Right cardiac atrium (tissue), 5 donors: ENCODE results near the gene NEK9. TPM values are rescaled to one million over a fixed set of nuclear protein-coding genes. Genes with fewer than 3 reads are reported as not detected.
"Not testable (repeated sequence)": the region's sequence is repeated elsewhere in the genome, so short reads cannot be mapped to it uniquely, and the experiment has no call there.

Source experiments
- ATAC-seq, 2 donors: fragments of 200-7000 bp; cut with Tn5 transposase; one replicate each; pipeline versions ENCODE4 v1.8.0 to v1.9.1; 2020; ENCODE audit warnings: moderate library complexity in 2 of 2, mild to moderate bottlenecking in 1 of 2
- DNase-seq, 3 donors: peaks; one replicate each; pipeline ENCODE4 v3.0.0-alpha.2; 2020
- H3K27ac ChIP-seq: one replicate; pipeline ENCODE4 v1.5.1; 2013; ENCODE audit warnings: mild to moderate bottlenecking, low read length, control low read depth, moderate library complexity
- H3K27me3 ChIP-seq: one replicate; pipeline ENCODE4 v1.6.1; 2013; ENCODE audit not compliant: control insufficient read depth, insufficient read depth
- H3K4me1 ChIP-seq: one replicate; pipeline ENCODE4 v1.6.1; 2013; ENCODE audit warnings: low read length; ENCODE audit not compliant: control insufficient read depth, insufficient read depth
- H3K4me3 ChIP-seq: one replicate; pipeline ENCODE4 v1.5.1; 2013; ENCODE audit warnings: low read length, control low read depth
- H3K9me3 ChIP-seq: one replicate; pipeline ENCODE4 v1.6.1; 2013; ENCODE audit warnings: low read length; ENCODE audit not compliant: control insufficient read depth
- WGBS: extraction: QIAGEN DNeasy Blood & Tissue Kit; methylation state at CpG from one replicate; pipeline ENCODE4 v1.1.7; 2013; 5-methylcytosine and 5-hydroxymethylcytosine counted together
- intact Hi-C, 4 donors: fragments of 100-400 bp; cut with DNase I; formaldehyde crosslinking; loops; one replicate each; pipeline versions ENCODE4 v1.11.0 to v1.14.0; 2022 to 2023
- polyA plus RNA-seq: library from polyadenylated mRNA; stranded (reverse); fragments of 200-250 nt; gene quantifications from one replicate; pipeline ENCODE4 v1.2.3, GENCODE V29; 2013
- total RNA-seq, 4 donors: library from RNA; stranded (reverse); fragmentation: NEBNext Ultra II Directional; extraction: Animal tissue kit (Norgen Biotek cat#: 25700); gene quantifications; one replicate each; pipeline ENCODE4 v1.2.1, GENCODE V29; 2021
- donor health status: healthy with polysubstance abuse.
- donor health status: DM: no; HTN: yes; CAD: no.
- donor health status: DM: no; HTN: no; CAD: no.
- donor health status: DM: no; HTN: yes; CAD: no; lungs with severe emphysema.
- donor health status: DM: yes; HTN: yes; CAD: no.

The NEK9 gene
- total and polyA plus RNA-seq, 5 donors, result 48.5 to 129 (median 122) TPM

GRCh38 chr14:75128596-75128990 is 1.7 kb upstream of the NEK9 start:
- H3K4me1 ChIP-seq, result peaks cover 2% of the 10 kb centered on the region
- H3K27me3 ChIP-seq, result no peaks in the 10 kb centered on the region
- H3K4me3 ChIP-seq, result no peak overlapping the region
- intact Hi-C loops, result loop anchor here in 1 of 4 donors (10.0 kb wide), 1 partner anchor 356 kb away; no protein-coding TSS in a partner anchor
- DNase-seq, result no peak
- no peak for ATAC-seq
- WGBS, result 91% methylated on average over 5 of the region's 5 CpGs
- H3K9me3 ChIP-seq, result no peaks in the 10 kb centered on the region
- no peak overlapping the region for H3K27ac ChIP-seq

- intact Hi-C loops, result loop anchor here in 1 of 4 donors (10.0 kb wide), 1 partner anchor 357 kb away; no protein-coding TSS in a partner anchor
- no peak for ATAC-seq
- Histone ChIP-seq H3K4me1 (peaks cover 2% of the 10 kb centered on the region), H3K4me3 (peak overlapping the region; percentile 59), H3K9me3 (no peaks in the 10 kb centered on the region), H3K27ac (no peak overlapping the region), H3K27me3 (no peaks in the 10 kb centered on the region)
- 70% methylated on average over 10 of the region's 10 CpGs for WGBS
- no peak for DNase-seq
Measured at GRCh38 chr14:75127903-75128595, 1.2 kb upstream of the NEK9 start.

- H3K27me3 ChIP-seq, H3K9me3 ChIP-seq, H3K4me1 ChIP-seq, ATAC-seq: not testable (repeated sequence)
- H3K27ac ChIP-seq, result peak overlapping the region; percentile 89
- DNase-seq, result peak in 1 of 3 donors; percentile 43
- H3K4me3 ChIP-seq, result peak overlapping the region; percentile 59
- intact Hi-C loops, result loop anchor here in 1 of 4 donors (10.0 kb wide), 1 partner anchor 357 kb away; no protein-coding TSS in a partner anchor
- 27% methylated on average over 16 of the region's 16 CpGs for WGBS
Measured at GRCh38 chr14:75127474-75127820, 599 bp upstream of the NEK9 start.

DNA sequence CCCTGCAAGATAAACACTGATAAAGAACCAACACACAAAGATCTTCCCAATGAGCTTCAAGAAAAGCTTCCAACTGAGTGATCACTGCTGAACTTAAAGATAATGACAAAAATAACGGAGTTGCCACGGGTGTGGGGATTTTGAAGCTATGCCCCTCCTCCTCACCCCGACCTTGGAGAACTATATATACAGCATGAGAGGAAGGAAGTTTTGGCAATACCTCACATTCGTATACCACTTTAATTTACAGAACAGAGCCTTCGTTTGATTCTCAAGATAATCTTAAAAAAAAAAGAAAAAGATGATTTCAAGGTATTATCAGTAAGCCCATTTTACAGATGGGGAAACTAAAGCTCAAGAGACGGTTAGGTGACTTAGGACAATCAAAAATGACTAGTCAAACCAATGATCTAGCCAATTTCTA is 715 bp downstream of the NEK9 start:
- no peaks in the 10 kb centered on the region for H3K9me3 ChIP-seq
- WGBS, result 2% methylated on average over 6 of the region's 6 CpGs
- peak overlapping the region; percentile 59 for H3K4me3 ChIP-seq
- ATAC-seq (no peak), DNase-seq (no peak)
- H3K27ac ChIP-seq, result peak overlapping the region; percentile 89
- no peaks in the 10 kb centered on the region for H3K27me3 ChIP-seq
- H3K4me1 ChIP-seq, result peaks cover 2% of the 10 kb centered on the region
- intact Hi-C loops, result loop anchor here in 1 of 4 donors (10.0 kb wide), 1 partner anchor 359 kb away; no protein-coding TSS in a partner anchor

DNA sequence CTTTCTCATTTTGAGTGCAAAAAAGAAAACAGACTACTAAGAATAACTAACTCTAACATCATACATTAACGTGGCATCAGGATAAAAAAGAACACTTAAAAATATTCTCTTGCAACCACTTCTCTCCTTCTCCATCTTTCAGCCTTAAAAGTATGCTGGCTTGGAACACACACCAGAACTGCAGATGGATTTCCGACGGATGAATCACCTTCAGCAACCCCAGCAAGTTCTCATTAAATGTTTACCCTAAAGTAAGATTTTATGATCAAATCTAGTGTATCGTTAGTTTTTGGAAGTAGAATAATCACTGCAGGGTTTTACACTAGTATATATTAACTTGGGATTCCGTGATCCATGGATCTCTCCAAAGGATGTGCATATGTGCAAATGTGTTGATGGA is 1.2 kb downstream of the NEK9 start:
- Histone ChIP-seq H3K4me1 (peaks cover 2% of the 10 kb centered on the region), H3K27ac (no peak overlapping the region), H3K9me3 (no peaks in the 10 kb centered on the region), H3K27me3 (no peaks in the 10 kb centered on the region), H3K4me3 (peak overlapping the region; percentile 59)
- ATAC-seq (no peak), DNase-seq (no peak)
- 60% methylated on average over 5 of the region's 5 CpGs for WGBS
- intact Hi-C loops, result loop anchor here in 1 of 4 donors (10.0 kb wide), 1 partner anchor 359 kb away; no protein-coding TSS in a partner anchor

DNA sequence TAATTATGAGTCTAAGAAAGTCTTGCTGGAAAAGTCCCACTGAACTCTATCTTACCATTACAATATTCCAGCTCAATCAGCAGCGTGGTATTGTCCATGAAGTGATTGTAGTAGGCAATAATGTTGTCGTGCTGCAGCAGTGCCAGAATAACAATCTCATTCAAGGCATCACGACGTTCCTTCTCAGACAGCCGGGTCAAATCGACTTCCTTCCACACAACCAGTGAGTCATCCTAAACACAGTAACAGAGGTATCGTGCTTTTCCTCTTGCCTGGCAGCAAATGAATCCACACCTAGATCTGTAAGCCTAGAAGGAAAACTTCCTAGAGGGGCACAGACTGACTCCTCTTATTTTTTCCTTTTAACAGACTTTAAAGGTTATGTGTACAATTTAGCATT is 2.9 kb downstream of the NEK9 start:
- H3K9me3 ChIP-seq, result no peaks in the 10 kb centered on the region
- DNase-seq (peak in 1 of 3 donors; percentile 21), ATAC-seq (peak in 1 of 2 donors; percentile 72)
- H3K4me3 ChIP-seq, result no peak overlapping the region
- peaks cover 2% of the 10 kb centered on the region for H3K4me1 ChIP-seq
- intact Hi-C loops, result loop anchor here in 1 of 4 donors (10.0 kb wide), 1 partner anchor 361 kb away; no protein-coding TSS in a partner anchor
- no peak overlapping the region for H3K27ac ChIP-seq
- 27% methylated on average over 7 of the region's 7 CpGs for WGBS
- H3K27me3 ChIP-seq, result no peaks in the 10 kb centered on the region

GRCh38 chr14:75121552-75121951 is 5.3 kb downstream of the NEK9 start:
- Histone ChIP-seq H3K27ac (no peak overlapping the region), H3K9me3 (no peaks in the 10 kb centered on the region), H3K4me1 (no peaks in the 10 kb centered on the region), H3K4me3 (no peak overlapping the region), H3K27me3 (no peaks in the 10 kb centered on the region)
- 89% methylated on average over 7 of the region's 7 CpGs for WGBS
- DNase-seq (no peak), ATAC-seq (no peak)
- intact Hi-C loops, result loop anchor here in 1 of 4 donors (10.0 kb wide), 1 partner anchor 363 kb away; no protein-coding TSS in a partner anchor

- 64% methylated on average over 3 of the region's 3 CpGs for WGBS
- intact Hi-C loops, result loop anchor here in 1 of 4 donors (10.0 kb wide), 1 partner anchor 364 kb away; no protein-coding TSS in a partner anchor
- Histone ChIP-seq H3K27me3 (no peaks in the 10 kb centered on the region), H3K9me3 (no peaks in the 10 kb centered on the region), H3K27ac (no peak overlapping the region), H3K4me3 (no peak overlapping the region), H3K4me1 (no peaks in the 10 kb centered on the region)
- no peak for ATAC-seq
- no peak for DNase-seq
Measured at GRCh38 chr14:75120541-75121291, 6.1 kb downstream of the NEK9 start.

DNA sequence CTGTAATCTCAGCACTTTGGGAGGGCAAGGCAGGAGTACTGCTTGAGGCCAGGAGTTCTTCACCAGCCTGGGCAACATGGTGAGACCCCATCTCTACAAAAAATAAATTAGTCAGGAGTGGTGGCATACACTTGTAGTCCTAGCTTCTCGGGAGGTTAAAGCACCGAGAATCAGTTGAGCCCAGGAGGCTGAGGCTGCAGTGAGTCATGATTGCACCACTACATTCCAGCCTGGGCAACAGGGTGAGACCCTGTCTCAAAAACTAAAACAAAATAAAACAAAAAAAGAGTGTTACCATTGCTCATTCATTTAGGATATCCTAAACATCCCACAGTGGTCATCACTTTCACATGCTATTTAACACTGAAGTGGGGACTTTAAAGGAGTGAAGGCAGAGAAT is 7.8 kb downstream of the NEK9 start:
- WGBS, result 95% methylated on average over 2 of the region's 2 CpGs
- no peaks in the 10 kb centered on the region for H3K9me3 ChIP-seq
- DNase-seq, result no peak
- no peak overlapping the region for H3K4me3 ChIP-seq
- intact Hi-C loops, result no loop called here
- H3K27me3 ChIP-seq, result no peaks in the 10 kb centered on the region
- no peaks in the 10 kb centered on the region for H3K4me1 ChIP-seq
- no peak overlapping the region for H3K27ac ChIP-seq
- no peak for ATAC-seq

GRCh38 chr14:75113932-75114539 is 12.8 kb downstream of the NEK9 start:
- ATAC-seq (no peak), DNase-seq (no peak)
- no peaks in the 10 kb centered on the region for H3K4me1 ChIP-seq
- 82% methylated on average over 5 of the region's 5 CpGs for WGBS
- intact Hi-C loops, result no loop called here
- H3K9me3 ChIP-seq, result no peaks in the 10 kb centered on the region
- H3K27me3 ChIP-seq, result no peaks in the 10 kb centered on the region
- no peak overlapping the region for H3K4me3 ChIP-seq
- no peak overlapping the region for H3K27ac ChIP-seq

- no peak for ATAC-seq
- 90% methylated on average over 2 of the region's 2 CpGs for WGBS
Measured at GRCh38 chr14:75109877-75110276, 17.0 kb downstream of the NEK9 start.

More at GRCh38 chr14:75109877-75110276, 17.0 kb downstream of the NEK9 start:
- intact Hi-C loops, result no loop called here
- no peak for DNase-seq
- H3K27ac ChIP-seq, result no peak overlapping the region
- H3K27me3 ChIP-seq, result no peaks in the 10 kb centered on the region
- no peaks in the 10 kb centered on the region for H3K4me1 ChIP-seq
- H3K9me3 ChIP-seq, result no peaks in the 10 kb centered on the region
- no peak overlapping the region for H3K4me3 ChIP-seq
